HEK293 (cell line): ENCODE measurements around the gene LMAN1L.

ENCODE experiments used
- CTCF ChIA-PET: fragments of 350-600 bp; formaldehyde crosslinking; extraction: SDS; loops from one replicate; lab custom pipeline; 2021; ENCODE audit warnings: antibody characterized with exemption; lab: Yijun Ruan, JAX
- POLR2A ChIA-PET: fragments of 300-600 bp; formaldehyde crosslinking; extraction: SDS; loops from one replicate; lab custom pipeline; 2020; ENCODE audit warnings: antibody characterized with exemption, inconsistent platforms; lab: Yijun Ruan, JAX
- H3K27ac ChIP-seq: fragments of 200-500 bp; sonication (Bioruptor generic); 2 replicates; pipeline ENCODE4 v1.5.1; 2014; ENCODE audit warnings: low read depth, low read length, control low read depth, inconsistent platforms; ENCODE audit errors: extremely low read depth
- H3K36me3 ChIP-seq, 2 experiments: fragments of 200-500 bp in 1 of 2; sonication (Bioruptor generic) in 1 of 2; 1 replicate in 1 of 2; 2 replicates in 1 of 2; pipeline ENCODE4 v1.5.1; 2014 to 2017; ENCODE audit warnings: inconsistent platforms in 2 of 2, low read length in 2 of 2; ENCODE audit not compliant: control insufficient read depth in 2 of 2, insufficient read depth in 1 of 2
- H3K4me1 ChIP-seq: fragments of 200-500 bp; sonication (Bioruptor generic); 2 replicates; pipeline ENCODE4 v1.5.1; 2014; ENCODE audit warnings: mild to moderate bottlenecking, low read length, inconsistent platforms; ENCODE audit not compliant: control insufficient read depth, insufficient read depth
- H3K4me3 ChIP-seq: 2 replicates; pipeline ENCODE4 v1.5.1; 2011; ENCODE audit warnings: low read depth, mild to moderate bottlenecking, control low read depth, low read length, moderate library complexity
- H3K9me3 ChIP-seq: fragments of 200-500 bp; sonication (Bioruptor generic); 2 replicates; pipeline ENCODE4 v1.5.1; 2014; ENCODE audit warnings: low read depth, low read length, inconsistent platforms; ENCODE audit not compliant: control insufficient read depth, insufficient read depth
- IKZF3 ChIP-seq: fragments of 450-650 bp; IDR thresholded peaks from 2 replicates; pipeline ENCODE4 v1.5.0; 2018; ENCODE audit warnings: missing biosample characterization, mild to moderate bottlenecking, missing genetic modification characterization, moderate library complexity
- MZF1 ChIP-seq: fragments of 450-650 bp; formaldehyde crosslinking; IDR thresholded peaks from 2 replicates; pipeline ENCODE4 v1.5.1; 2017; ENCODE audit warnings: missing biosample characterization, missing genetic modification characterization, borderline replicate concordance
- SP7 ChIP-seq: fragments of 450-650 bp; formaldehyde crosslinking; IDR thresholded peaks from 2 replicates; pipeline ENCODE4 v1.5.1; 2016; ENCODE audit warnings: missing biosample characterization, missing genetic modification characterization
- TSHZ1 ChIP-seq: fragments of 450-650 bp; formaldehyde crosslinking; IDR thresholded peaks from 2 replicates; pipeline ENCODE4 v1.5.1; 2016; ENCODE audit warnings: missing biosample characterization, missing genetic modification characterization, borderline replicate concordance
- ZBTB20 ChIP-seq: fragments of 450-650 bp; formaldehyde crosslinking; IDR thresholded peaks from 2 replicates; pipeline ENCODE4 v1.5.1; 2016; ENCODE audit warnings: missing biosample characterization, missing genetic modification characterization
- ZNF132 ChIP-seq: fragments of 450-650 bp; formaldehyde crosslinking; IDR thresholded peaks from 2 replicates; pipeline ENCODE4 v1.5.1; 2017; ENCODE audit warnings: missing biosample characterization, missing genetic modification characterization, borderline replicate concordance
- ZNF157 ChIP-seq: fragments of 450-650 bp; formaldehyde crosslinking; IDR thresholded peaks from 2 replicates; pipeline ENCODE4 v1.5.1; 2016; ENCODE audit warnings: missing biosample characterization, missing genetic modification characterization
- ZNF239 ChIP-seq: fragments of 450-650 bp; formaldehyde crosslinking; IDR thresholded peaks from 2 replicates; pipeline ENCODE4 v1.5.1; 2016; ENCODE audit warnings: missing biosample characterization, missing genetic modification characterization
- ZNF394 ChIP-seq: fragments of 450-650 bp; formaldehyde crosslinking; IDR thresholded peaks from 2 replicates; pipeline ENCODE4 v1.5.1; 2016; ENCODE audit warnings: missing biosample characterization, missing genetic modification characterization, mild to moderate bottlenecking, moderate library complexity, borderline replicate concordance
- ZNF513 ChIP-seq: fragments of 450-650 bp; IDR thresholded peaks from 2 replicates; pipeline ENCODE4 v1.5.1; 2018; ENCODE audit warnings: missing biosample characterization, missing genetic modification characterization
- ZNF585B ChIP-seq: fragments of 450-650 bp; formaldehyde crosslinking; IDR thresholded peaks from 2 replicates; pipeline ENCODE4 v1.5.1; 2016; ENCODE audit warnings: missing biosample characterization, missing genetic modification characterization
- ZNF624 ChIP-seq: fragments of 450-650 bp; formaldehyde crosslinking; IDR thresholded peaks from 2 replicates; pipeline ENCODE4 v1.5.1; 2017; ENCODE audit warnings: missing biosample characterization, missing genetic modification characterization
- ZNF626 ChIP-seq: fragments of 450-650 bp; sonication (Bioruptor Pico); formaldehyde crosslinking; IDR thresholded peaks from 2 replicates; pipeline ENCODE4 v1.5.1; 2018; ENCODE audit warnings: missing biosample characterization, missing genetic modification characterization, inconsistent platforms
- ZSCAN5A ChIP-seq: fragments of 450-650 bp; formaldehyde crosslinking; IDR thresholded peaks from 2 replicates; pipeline ENCODE4 v1.5.1; 2016; ENCODE audit warnings: missing biosample characterization, missing genetic modification characterization
- TF ChIP-seq, protein P1 (sequence below): fragments of 450-650 bp; formaldehyde crosslinking; IDR thresholded peaks from 2 replicates; pipeline ENCODE4 v1.5.1; 2016; ENCODE audit warnings: missing biosample characterization, missing genetic modification characterization

Gene LMAN1L

DNA sequence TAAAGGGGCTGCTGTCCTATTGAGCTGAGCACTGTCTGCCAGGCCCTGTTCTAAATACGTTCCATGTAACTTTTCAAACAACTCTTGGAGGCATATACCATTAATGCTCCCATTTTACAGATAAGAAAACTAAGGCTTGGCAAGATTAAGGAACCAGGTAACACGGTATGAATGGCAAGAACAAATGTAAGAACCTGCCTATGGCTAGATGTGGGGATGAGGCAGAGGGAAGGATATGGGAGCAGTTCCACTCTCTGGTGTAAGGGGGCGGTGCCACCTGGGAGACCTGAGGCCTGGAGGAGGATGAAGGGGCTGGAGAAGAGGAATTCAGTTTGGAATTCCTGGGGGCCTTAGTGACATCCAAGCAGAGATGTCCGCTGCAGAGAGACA lies 3.8 kb upstream of the LMAN1L start (continued):
- TF ChIP-seq TSHZ1 (tag by site-specific recombination) = no peak

- CTCF ChIA-PET = interaction anchor here (0.6 to 7.1 kb wide), 6 partner anchors 9 to 177 kb away, joined by 3 to 65 read pairs (median 5); no protein-coding TSS in a partner anchor
- Histone ChIP-seq H3K4me3 (no peak overlapping the region), H3K36me3 (peaks cover 0 to 2% of the 10 kb centered on the region in 2 experiments; a peak in 2 of 3 replicates), H3K9me3 (no peaks in the 10 kb centered on the region), H3K4me1 (no peaks in the 10 kb centered on the region), H3K27ac (no peak overlapping the region)
- POLR2A ChIA-PET = no interaction called here
- TF ChIP-seq ZNF157 (no peak), ZNF394 (tag by site-specific recombination) (peak; percentile 65; the same call in 1 of the 2 replicates)
Measured at GRCh38 chr15:74809242-74809641, 3.4 kb upstream of the LMAN1L start.

- Histone ChIP-seq H3K9me3 (no peaks in the 10 kb centered on the region), H3K27ac (no peak overlapping the region), H3K4me3 (no peak overlapping the region), H3K36me3 (no peaks in the 10 kb centered on the region; a peak in 1 of 3 replicates), H3K4me1 (no peaks in the 10 kb centered on the region)
- CTCF ChIA-PET = interaction anchor here (0.7 to 7.1 kb wide), 8 partner anchors 10 to 140 kb away, joined by 3 to 65 read pairs (median 4); no protein-coding TSS in a partner anchor
- no peak for TF ChIP-seq ZBTB20
- TF ChIP-seq ZNF513 (tag by site-specific recombination) = no peak
- TF ChIP-seq, protein P1, sequence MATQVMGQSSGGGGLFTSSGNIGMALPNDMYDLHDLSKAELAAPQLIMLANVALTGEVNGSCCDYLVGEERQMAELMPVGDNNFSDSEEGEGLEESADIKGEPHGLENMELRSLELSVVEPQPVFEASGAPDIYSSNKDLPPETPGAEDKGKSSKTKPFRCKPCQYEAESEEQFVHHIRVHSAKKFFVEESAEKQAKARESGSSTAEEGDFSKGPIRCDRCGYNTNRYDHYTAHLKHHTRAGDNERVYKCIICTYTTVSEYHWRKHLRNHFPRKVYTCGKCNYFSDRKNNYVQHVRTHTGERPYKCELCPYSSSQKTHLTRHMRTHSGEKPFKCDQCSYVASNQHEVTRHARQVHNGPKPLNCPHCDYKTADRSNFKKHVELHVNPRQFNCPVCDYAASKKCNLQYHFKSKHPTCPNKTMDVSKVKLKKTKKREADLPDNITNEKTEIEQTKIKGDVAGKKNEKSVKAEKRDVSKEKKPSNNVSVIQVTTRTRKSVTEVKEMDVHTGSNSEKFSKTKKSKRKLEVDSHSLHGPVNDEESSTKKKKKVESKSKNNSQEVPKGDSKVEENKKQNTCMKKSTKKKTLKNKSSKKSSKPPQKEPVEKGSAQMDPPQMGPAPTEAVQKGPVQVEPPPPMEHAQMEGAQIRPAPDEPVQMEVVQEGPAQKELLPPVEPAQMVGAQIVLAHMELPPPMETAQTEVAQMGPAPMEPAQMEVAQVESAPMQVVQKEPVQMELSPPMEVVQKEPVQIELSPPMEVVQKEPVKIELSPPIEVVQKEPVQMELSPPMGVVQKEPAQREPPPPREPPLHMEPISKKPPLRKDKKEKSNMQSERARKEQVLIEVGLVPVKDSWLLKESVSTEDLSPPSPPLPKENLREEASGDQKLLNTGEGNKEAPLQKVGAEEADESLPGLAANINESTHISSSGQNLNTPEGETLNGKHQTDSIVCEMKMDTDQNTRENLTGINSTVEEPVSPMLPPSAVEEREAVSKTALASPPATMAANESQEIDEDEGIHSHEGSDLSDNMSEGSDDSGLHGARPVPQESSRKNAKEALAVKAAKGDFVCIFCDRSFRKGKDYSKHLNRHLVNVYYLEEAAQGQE (tag by site-specific recombination) = no peak
- no peak for TF ChIP-seq MZF1 (tag by site-specific recombination)
- TF ChIP-seq ZNF239 (tag by site-specific recombination) = no peak
- TF ChIP-seq ZNF624 (tag by site-specific recombination) = no peak
- TF ChIP-seq ZNF626 (tag by site-specific recombination) = no peak
- TF ChIP-seq TSHZ1 (tag by site-specific recombination) = no peak
- TF ChIP-seq IKZF3 (tag by site-specific recombination) = no peak
- no peak for TF ChIP-seq ZNF132 (tag by site-specific recombination)
- no peak for TF ChIP-seq ZNF585B
- TF ChIP-seq SP7 = no peak
- no peak for TF ChIP-seq ZSCAN5A
- POLR2A ChIA-PET = interaction anchor here (0.7 to 1.0 kb wide), 3 partner anchors 14 to 31 kb away, joined by 4 to 7 read pairs (median 4); no protein-coding TSS in a partner anchor
Measured at GRCh38 chr15:74809956-74810355, 2.7 kb upstream of the LMAN1L start.
